ENCODE results near the gene MADD. TPM values are rescaled to one million over a fixed set of nuclear protein-coding genes. Genes with fewer than 3 reads are reported as not detected.

Gene MADD
- total and polyA plus RNA-seq, 10 of the 15 experiments (the other 5 are each of a cell fraction or from before 2014, with no cell fraction given) = 0.47 to 35.4 (median 17.6) TPM

DNA sequence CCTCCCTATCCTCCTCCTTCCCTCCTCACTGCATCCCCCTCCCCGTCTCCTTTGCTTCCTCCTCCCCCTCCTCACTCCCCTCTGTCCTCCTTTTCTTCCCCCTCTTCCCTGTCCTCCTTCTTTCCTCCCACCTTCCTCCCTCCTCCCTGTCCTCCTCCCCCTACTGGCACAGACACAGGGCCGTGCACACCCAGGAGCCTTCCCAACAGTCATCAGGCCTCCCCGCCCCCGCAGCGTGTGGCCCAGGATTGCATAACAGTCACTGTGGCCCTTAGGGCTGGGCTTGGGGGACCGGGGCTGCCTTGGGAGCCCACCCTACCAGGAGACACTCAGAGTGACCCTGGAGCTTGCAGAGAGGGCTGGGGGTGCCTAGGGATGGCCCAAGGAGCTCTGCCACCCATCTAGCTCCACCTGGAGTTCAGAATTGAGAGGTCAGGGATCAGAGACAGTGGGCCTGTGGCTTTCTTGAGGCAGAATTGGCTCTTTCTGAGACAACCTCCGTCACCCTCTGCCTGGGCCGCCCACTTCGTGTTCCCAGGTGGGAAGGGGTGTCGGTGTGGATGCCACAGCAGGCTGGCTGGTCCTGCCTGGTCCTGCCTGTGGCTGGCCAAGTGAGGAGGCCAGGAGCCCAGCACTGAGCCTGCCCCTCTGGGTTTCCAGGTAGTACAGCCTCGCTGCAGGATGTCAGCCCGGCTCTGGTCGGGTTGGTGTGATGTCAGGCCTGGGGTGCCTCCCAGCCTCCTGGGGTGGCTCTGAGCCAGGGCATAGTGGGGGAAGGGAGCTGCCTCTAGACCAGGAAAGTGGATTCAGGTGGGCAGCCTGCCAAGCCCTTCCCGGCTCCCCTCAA lies 106.8 kb downstream of the MADD start (continued):
- TF ChIP-seq, protein P1, sequence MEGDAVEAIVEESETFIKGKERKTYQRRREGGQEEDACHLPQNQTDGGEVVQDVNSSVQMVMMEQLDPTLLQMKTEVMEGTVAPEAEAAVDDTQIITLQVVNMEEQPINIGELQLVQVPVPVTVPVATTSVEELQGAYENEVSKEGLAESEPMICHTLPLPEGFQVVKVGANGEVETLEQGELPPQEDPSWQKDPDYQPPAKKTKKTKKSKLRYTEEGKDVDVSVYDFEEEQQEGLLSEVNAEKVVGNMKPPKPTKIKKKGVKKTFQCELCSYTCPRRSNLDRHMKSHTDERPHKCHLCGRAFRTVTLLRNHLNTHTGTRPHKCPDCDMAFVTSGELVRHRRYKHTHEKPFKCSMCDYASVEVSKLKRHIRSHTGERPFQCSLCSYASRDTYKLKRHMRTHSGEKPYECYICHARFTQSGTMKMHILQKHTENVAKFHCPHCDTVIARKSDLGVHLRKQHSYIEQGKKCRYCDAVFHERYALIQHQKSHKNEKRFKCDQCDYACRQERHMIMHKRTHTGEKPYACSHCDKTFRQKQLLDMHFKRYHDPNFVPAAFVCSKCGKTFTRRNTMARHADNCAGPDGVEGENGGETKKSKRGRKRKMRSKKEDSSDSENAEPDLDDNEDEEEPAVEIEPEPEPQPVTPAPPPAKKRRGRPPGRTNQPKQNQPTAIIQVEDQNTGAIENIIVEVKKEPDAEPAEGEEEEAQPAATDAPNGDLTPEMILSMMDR (IDR thresholded peaks at IDR 0.05 in 2 of 3, conservative IDR thresholded peaks at IDR 0.05 in 1 of 3; ENCODE audit: control insufficient read depth in 2 of 3, extremely low read depth in 1 of 3, insufficient read depth in 1 of 3, low read depth in 3 of 3, low read length in 3 of 3) = peak; percentile 15 to 20 (median 17); a peak in 3 of 6 replicates
- peak; percentile 85 for TF ChIP-seq NR2F1 (conservative IDR thresholded peaks at IDR 0.05)
- TF ChIP-seq POLR2AphosphoS5 (IDR thresholded peaks at IDR 0.05; ENCODE audit: low read length) = no peak
- 0 out of 2 replicates have a peak, but pooled peaks have one; percentile 97 for TF ChIP-seq NFXL1 (IDR thresholded peaks at IDR 0.05; ENCODE audit: borderline replicate concordance)
- TF ChIP-seq HDGF (IDR thresholded peaks at IDR 0.05) = peak; percentile 63; the same call in 1 of the 2 replicates
- TF ChIP-seq, protein P2, sequence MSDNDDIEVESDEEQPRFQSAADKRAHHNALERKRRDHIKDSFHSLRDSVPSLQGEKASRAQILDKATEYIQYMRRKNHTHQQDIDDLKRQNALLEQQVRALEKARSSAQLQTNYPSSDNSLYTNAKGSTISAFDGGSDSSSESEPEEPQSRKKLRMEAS (IDR thresholded peaks at IDR 0.05; ENCODE audit: low read depth, low read length) = peak; percentile 22; the same call in 1 of the 2 replicates

DNA sequence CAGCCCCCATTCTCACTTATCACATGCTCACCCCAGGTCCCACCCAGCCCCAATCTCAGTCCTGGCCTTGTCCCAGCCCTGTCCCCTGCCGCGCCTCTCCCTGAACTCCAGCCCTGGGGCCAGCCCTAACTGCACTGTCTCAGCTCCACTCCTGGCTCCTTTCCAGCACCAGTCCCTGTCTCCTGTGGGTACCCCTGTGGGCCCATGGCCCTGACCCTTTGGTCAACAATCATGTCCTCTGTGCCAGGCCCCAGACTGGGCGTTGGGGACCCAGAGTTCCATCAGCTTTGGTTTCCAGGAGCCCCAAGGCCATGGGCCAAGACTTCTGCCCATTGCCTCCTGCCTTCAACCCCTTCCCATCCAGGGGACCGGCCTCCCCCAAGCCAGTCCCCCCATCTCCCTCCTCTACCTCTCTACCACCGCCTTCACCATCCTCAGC lies 107.7 kb downstream of the MADD start:
- Histone ChIP-seq H3K9ac (ENCODE audit: control insufficient read depth, insufficient read depth, low read length) (peak overlapping the region; percentile 85), H3K4me3 (peak overlapping the region; percentile 80), H3K9me3 (replicated peaks; ENCODE audit: control insufficient read depth, insufficient read depth, low read length) (no peaks in the 10 kb centered on the region), H2AFZ (ENCODE audit: control insufficient read depth, low read depth, low read length) (peak overlapping the region; percentile 71; the same call in 1 of the 2 replicates), H3K4me2 (ENCODE audit: control insufficient read depth, insufficient read depth) (peak overlapping the region; percentile 89), H3K4me1 (ENCODE audit: control insufficient read depth, insufficient read depth, low read length) (peaks cover 21% of the 10 kb centered on the region), H3K27ac (ENCODE audit: control insufficient read depth, insufficient read depth) (peak overlapping the region; percentile 93), H4K20me1 (ENCODE audit: control insufficient read depth, insufficient read depth) (no peaks in the 10 kb centered on the region), H3K27me3 (replicated peaks in 1 of 2; ENCODE audit: control insufficient read depth in 2 of 2, insufficient read depth in 2 of 2, low read length in 1 of 2) (no peaks in the 10 kb centered on the region), H3K79me2 (ENCODE audit: control insufficient read depth, insufficient read depth, low read length) (peaks cover 41% of the 10 kb centered on the region), H3K36me3 (ENCODE audit: control insufficient read depth in 2 of 2, insufficient read depth in 2 of 2, low read length in 1 of 2) (peaks cover 2 to 3% of the 10 kb centered on the region in 2 experiments; a peak in 3 of 4 replicates)
- BruUV-seq (replicated peaks) = no TSS peak
- ChIA-PET RAD21 (ENCODE audit: unreplicated experiment) (interaction anchor here (1.0 to 3.4 kb wide), 6 partner anchors 13 to 679 kb away, joined by 3 to 31 read pairs (median 7); partner anchors contain the start of gene SLC39A13), CTCF (interaction anchor here (0.5 to 4.1 kb wide), 9 partner anchors 14 to 1129 kb away, joined by 3 to 20 read pairs (median 5); no protein-coding TSS in a partner anchor), POLR2A (interaction anchor here (0.6 to 5.0 kb wide), 8 partner anchors 11 to 753 kb away, joined by 3 to 94 read pairs (median 4); partner anchors contain the start of gene SLC39A13), SMC1A (ENCODE audit: uncharacterized antibody, unreplicated experiment) (interaction anchor here (0.6 to 3.7 kb wide), 5 partner anchors 14 to 106 kb away, joined by 3 to 36 read pairs (median 8); no protein-coding TSS in a partner anchor)
- WGBS (ENCODE audit: insufficient coverage, insufficient replicate concordance, low lambda C conversion rate, missing lambda C conversion rate) = 0% methylated on average over 5 of the region's 5 CpGs
- FAIRE-seq = no peak
- peak; percentile 50 for ATAC-seq
- in situ Hi-C loops (cut with MboI) (no loop called here), intact Hi-C loops (cut with micrococcal nuclease; ENCODE audit: unreplicated experiment) (loop anchor here (1.0 to 10.0 kb wide), 4 partner anchors 31 to 477 kb away; partner anchors contain the start of genes FNBP4 and SLC39A13)
- no peak for DNase-seq (ENCODE audit: low read depth, low spot score)
- TF ChIP-seq CREB1 (IDR thresholded peaks at IDR 0.05; ENCODE audit: low read depth) = no peak
- no peak for TF ChIP-seq KLF5 (IDR thresholded peaks at IDR 0.05; ENCODE audit: partially characterized antibody)
- no peak for TF ChIP-seq NFXL1 (IDR thresholded peaks at IDR 0.05; ENCODE audit: borderline replicate concordance)
- TF ChIP-seq TARDBP (IDR thresholded peaks at IDR 0.05; ENCODE audit: borderline replicate concordance) = no peak
- TF ChIP-seq NFYA (IDR thresholded peaks at IDR 0.05; ENCODE audit: borderline replicate concordance, low read depth, low read length) = no peak
- no peak for TF ChIP-seq TCF12 (IDR thresholded peaks at IDR 0.05; ENCODE audit: low read depth, low read length)
- TF ChIP-seq RCOR1 (conservative IDR thresholded peaks at IDR 0.05; ENCODE audit: low read depth, low read length) = no peak
- TF ChIP-seq DPF2 (IDR thresholded peaks at IDR 0.05) = no peak
- TF ChIP-seq STAT3 (IDR thresholded peaks at IDR 0.05; ENCODE audit: low read depth, low read length) = no peak

Data from GM12878 (cell line).